Stimulated activated CD4-positive, alpha-beta T cell treated with anti-CD3 and anti-CD28 coated beads, Interleukin-1b, Interleukin-23, amount 100 ng/mL, for 48 hours (primary cell): ENCODE results near the gene PYM1.
"Not testable (repeated sequence)": the region's sequence is repeated elsewhere in the genome, so short reads cannot be mapped to it uniquely, and the experiment has no call there.

Experiments used
- DNase-seq: peaks from one replicate; pipeline ENCODE4 v3.0.0-alpha.2; 2020

The PYM1 gene

GRCh38 chr12:55938826-55939501 is 11.3 kb upstream of the PYM1 start:
- peak; percentile 73 for DNase-seq

- no peak for DNase-seq
These were observed 10.3 kb upstream of the PYM1 start for GRCh38 chr12:55937981-55938380.

- peak; percentile 37 for DNase-seq
These were observed 8.1 kb upstream of the PYM1 start for GRCh38 chr12:55935738-55936151.

- no peak for DNase-seq
These were observed 7.1 kb upstream of the PYM1 start for GRCh38 chr12:55934773-55935172.

- DNase-seq = no peak
These were observed 6.4 kb upstream of the PYM1 start for GRCh38 chr12:55933799-55934742.

GRCh38 chr12:55933169-55933798 is 5.6 kb upstream of the PYM1 start:
- DNase-seq = no peak

- peak; percentile 43 for DNase-seq
These were observed 4.8 kb upstream of the PYM1 start for GRCh38 chr12:55932551-55932910.

GRCh38 chr12:55931780-55932550 is 4.3 kb upstream of the PYM1 start:
- DNase-seq = no peak

- DNase-seq = no peak
These were observed 3.7 kb upstream of the PYM1 start for GRCh38 chr12:55931317-55931779.

GRCh38 chr12:55930771-55931316 is 3.1 kb upstream of the PYM1 start, which contains the start of gene DGKA:
DGKA (plus strand) TSS chr12:55931162; CDS start chr12:55936504, 5,342 bp downstream.
- DNase-seq = peak; percentile 87

- DNase-seq = peak; percentile 90
These were observed 1.7 kb upstream of the PYM1 start for GRCh38 chr12:55929306-55929791.

GRCh38 chr12:55926738-55927587 is 731 bp downstream of the PYM1 start:
- DNase-seq = peak; percentile 95

- no peak for DNase-seq
These were observed 1.6 kb downstream of the PYM1 start for GRCh38 chr12:55925870-55926737.

GRCh38 chr12:55925371-55925770 is 2.3 kb downstream of the PYM1 start:
- no peak for DNase-seq

GRCh38 chr12:55923648-55924047 is 4.0 kb downstream of the PYM1 start:
- not testable (repeated sequence) for DNase-seq

- DNase-seq = no peak
These were observed 5.6 kb downstream of the PYM1 start for GRCh38 chr12:55922126-55922525.

- DNase-seq = not testable (repeated sequence)
These were observed 8.7 kb downstream of the PYM1 start for GRCh38 chr12:55919032-55919431.

GRCh38 chr12:55915482-55915859 is 12.2 kb downstream of the PYM1 start:
- DNase-seq = no peak

GRCh38 chr12:55912908-55913307 is 14.8 kb downstream of the PYM1 start:
- DNase-seq = no peak

- no peak for DNase-seq
These were observed 18.2 kb downstream of the PYM1 start for GRCh38 chr12:55909513-55909884.
